ACHN (cell line): ENCODE data around the gene COX6B2.
"Not testable (repeated sequence)": the region's sequence is repeated elsewhere in the genome, so short reads cannot be mapped to it uniquely, and the experiment has no call there.

ENCODE experiments used
- DNase-seq: peaks from one replicate; pipeline ENCODE4 v3.0.0-alpha.2; 2015
- in situ Hi-C: cut with HindIII; loops from 2 replicates; pipeline ENCODE4 v1.10.0; 2017; ENCODE audit warnings: low sequenced_read_pairs, low pct_ligation_motif_present, low pct_unique_long_range_greater_than_20kb

The COX6B2 gene, protein sequence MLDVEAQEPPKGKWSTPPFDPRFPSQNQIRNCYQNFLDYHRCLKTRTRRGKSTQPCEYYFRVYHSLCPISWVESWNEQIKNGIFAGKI

DNA sequence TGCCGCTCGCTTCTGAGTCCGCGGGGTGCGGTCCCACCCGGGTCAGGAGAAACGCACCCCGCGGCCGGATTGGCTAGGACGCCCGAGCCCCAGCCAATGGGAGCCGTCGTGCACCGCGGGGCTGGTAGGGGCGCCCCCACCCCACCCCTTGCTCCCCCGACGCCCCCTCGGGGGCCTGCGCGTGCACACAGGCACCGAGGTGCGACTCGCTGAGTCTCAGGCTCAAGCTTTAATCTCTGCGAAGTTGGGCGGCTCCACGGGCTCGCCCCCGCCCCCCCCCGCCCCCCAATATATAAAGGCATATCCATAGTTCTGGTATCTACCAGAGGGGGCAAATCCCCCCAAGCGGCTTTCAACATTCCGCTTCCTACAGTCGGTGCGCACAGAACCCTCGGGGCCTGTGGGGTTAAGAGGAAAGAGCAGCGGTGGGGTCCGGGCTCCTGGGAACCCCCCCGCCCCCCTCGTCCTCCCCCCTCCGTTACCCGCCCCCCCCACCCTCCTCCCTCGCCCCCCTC, at the start of gene COX6B2:
COX6B2 (minus strand) TSS at position 22 of the 515 bp plus-strand sequence. CDS start 198 bp downstream, outside the sequence.
- in situ Hi-C loops: no loop called here

DNA sequence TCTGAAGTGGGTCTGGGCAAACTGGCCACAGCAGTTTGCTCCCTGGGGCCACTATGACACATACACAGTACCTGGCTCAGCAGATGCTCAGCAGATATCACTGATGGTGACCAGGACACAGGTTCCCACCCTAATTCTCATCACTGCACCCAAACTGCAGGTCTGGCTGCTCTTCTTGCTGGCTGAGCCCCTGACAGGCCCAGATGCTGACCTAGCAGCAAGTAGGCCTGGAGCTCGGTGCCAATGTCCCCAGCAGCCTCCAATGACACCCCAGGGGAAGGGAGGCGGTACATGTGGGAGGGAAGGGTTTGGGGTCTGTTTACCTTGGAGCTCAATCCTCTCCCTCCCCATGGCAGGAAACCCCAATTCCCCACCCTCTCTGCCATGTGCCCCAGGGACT, 48.0 kb upstream of the COX6B2 start:
- in situ Hi-C loops: no loop called here
- no peak for DNase-seq

More for the DNA sequence above, at the start of gene COX6B2:
- DNase-seq: no peak

DNA sequence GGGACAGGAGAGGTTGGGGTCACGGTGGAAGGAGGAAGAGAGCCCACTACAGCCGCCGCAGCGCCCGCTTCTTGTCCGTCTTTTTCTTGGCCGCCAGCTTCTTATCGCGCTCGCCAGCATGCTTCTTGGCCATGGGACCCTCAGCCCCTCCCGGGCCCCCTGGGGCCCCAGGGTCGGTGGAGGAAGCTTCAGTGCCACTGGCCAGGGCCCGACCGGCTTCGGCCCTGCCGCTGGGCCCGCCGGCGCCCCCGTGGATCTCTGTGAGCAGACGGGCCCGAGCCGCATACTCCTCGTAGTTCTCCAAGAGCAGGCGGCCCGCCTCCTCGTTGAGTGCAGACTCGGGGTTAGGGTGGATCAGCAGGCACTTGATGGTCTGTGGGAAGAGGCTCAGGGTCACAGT, 46.9 kb upstream of the COX6B2 start:
- in situ Hi-C loops, DNase-seq: not testable (repeated sequence)

DNA sequence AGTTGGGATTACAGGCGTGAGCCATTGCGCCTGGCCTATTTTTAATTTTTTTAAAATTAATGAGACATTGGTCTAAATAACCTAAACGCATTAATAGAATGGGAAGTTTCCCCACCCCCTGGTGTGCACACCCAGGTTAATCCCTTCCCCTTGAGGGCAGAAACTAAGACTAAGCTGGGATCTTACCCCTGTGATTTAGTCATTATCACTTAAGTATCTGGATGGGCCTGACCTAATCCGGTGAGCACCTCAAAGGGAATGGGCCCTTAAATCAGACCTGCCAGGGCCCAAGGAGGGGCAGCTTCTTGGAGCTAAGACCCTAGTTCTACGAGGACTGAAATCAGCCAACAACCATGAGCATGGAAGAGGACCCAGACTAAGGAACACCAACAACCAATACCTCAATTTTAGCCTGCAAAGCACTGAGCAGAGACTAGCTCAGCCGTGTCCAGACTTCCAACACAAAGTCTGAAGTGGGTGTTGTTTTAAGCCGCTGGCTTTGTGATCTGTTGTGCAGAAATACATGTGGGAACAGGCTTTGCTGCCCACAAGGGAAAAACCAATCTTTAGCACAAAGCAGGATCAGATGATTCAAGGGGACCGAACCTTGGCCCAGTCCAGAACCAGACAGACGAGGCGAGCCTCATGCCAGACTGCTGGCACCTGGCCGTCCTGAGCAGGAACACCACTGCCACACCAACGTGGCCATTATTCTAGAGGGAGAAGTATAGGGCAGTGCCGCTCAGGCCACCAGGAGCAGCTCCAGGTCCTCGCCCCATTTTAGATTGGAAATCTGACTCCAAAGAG, 46.0 kb upstream of the COX6B2 start:
- in situ Hi-C loops: no loop called here

DNA sequence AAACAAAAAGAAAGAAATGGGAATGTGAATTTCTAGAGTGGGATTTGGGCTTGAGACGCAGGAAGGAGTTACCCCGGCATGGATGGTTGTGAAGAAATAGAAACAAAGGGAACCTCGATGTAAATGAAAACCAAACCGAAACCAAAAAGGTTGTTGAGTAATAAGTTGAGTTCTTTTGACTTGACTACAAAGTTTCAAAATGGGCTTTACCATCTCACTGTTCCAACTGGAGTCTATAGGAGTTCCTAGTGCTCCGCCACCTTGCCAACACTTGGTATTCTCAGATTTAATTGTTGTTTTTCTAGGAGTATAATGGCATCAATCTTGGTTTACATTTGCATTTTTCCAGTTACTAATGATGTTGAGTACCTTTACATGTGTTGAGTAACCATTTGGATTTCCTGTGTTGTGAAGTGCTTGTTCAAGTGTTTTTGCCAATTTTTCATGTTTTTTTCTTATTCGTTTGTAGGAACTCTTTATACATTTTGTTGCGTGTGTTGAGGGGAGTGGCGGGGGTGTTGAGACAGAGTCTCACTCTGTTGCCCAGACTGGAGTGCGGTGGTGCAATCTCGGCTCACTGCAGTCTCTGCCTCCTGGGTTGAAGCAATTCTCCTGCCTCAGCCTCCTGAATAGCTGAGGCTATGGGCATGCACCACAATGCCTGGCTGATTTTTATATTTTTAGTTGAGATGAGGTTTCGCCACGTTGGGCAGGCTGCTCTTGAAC, 43.8 kb upstream of the COX6B2 start:
- DNase-seq: no peak
- in situ Hi-C loops: no loop called here

More for the DNA sequence above, 46.0 kb upstream of the COX6B2 start:
- no peak for DNase-seq

DNA sequence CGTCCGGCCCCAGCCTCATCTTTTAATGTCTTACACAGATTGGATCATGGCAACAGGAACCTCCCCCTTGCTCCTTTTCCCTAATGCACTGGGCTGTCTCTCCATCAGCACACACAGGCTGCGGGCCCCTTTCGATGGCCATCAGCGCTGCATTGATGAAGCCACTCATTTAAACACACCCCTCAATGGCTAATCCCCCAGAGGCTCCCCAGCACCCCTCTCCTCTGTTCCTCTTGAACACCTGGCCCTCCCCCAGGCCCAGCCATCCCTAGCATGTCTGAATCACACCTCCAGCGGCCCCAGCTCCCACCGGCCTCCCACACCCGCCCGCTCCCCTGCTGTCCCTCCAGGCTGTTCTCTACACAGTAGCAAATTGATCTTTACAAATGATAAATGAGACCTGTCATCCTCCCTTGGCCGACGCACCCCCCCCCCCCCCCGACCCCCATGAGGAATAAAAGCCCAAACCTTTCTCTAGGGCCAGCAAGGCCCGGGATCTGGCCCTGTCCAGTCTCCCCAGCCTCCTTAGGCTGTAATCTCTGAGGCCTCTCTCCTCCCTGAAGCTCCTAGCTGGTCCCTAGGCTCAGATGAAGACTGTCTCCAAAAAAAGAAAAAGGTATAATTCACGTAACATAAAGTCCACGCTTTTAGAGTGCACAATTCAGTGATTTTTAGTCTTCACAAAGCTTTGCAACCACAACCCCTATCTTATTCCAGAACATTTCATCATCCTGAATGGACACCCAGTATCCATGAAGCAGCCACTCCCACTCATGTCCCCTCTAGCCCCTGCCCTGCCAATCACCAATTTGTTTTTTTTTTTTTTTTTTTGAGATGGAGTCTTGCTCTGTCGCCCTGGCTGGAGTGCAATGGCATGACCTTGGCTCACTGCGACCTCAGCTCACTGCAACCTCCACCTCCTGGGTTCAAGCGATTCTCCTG, 38.6 kb upstream of the COX6B2 start:
- no peak for DNase-seq
- in situ Hi-C loops: no loop called here

DNA sequence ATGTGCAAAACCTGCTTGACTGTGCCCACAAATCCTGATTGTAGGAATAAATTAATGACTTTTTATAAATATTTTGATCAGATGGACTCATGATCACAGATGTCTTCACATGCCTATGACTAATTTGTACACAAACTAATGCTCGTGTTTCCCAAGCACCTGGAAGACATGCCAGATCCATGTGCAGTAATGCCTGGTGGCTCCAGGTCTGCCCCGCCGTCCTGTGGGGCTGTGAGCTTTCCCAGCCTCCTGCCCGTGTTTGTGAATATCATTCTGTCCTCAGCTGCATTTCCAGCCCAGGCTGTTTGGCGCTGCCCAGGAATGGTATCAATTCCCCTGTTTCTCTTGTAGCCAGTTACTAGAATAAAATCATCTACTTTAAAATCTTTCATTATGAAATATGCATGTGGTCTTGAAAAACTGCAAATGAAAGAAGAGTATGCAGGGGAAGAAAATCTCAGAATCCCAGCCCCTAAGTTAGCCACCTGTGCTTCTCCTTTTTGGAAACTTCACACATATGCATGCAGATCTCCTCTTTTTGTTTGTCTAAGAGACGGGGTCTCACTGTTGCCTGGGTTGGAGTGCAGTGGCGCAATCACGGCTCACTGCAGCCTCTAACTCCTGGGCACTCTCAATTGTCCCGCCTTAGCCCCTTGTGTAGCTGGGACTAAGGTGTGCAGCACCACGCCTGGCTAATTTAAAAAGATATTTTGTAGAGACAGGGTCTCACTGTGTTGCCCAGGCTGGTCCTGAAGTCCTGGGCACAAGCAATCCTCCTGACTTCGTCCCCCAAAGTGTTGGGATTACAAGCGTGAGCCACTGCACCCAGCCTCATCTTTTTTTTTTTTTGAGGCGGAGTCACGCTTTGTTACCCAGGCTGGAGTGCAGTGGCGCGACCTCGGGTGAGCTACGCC, 37.4 kb upstream of the COX6B2 start:
- no peak for DNase-seq
- in situ Hi-C loops: no loop called here

DNA sequence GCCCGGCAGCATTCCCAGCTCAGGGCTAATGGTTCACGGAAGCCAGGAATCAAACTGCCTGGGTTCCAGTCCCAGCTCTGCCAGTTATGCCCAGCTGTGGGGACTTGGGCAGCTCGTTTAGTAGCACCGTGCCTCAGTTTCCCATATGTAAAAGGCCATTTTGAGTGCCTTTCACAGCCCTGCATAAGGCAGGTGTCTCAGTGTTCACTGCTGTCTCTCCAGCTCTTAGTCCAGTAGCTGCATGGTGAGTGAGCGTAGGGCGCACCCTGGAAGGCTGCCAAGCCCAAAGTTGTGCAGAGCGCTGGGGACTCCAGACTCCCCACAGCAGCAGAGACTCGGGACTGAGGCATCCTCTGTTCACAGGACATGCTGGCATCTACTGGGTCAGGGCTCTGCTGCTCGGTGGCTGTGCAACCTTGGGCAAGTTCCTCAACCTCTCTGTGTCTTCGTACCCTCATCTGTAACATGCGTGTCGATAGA, 36.7 kb upstream of the COX6B2 start:
- no peak for DNase-seq
- in situ Hi-C loops: no loop called here

DNA sequence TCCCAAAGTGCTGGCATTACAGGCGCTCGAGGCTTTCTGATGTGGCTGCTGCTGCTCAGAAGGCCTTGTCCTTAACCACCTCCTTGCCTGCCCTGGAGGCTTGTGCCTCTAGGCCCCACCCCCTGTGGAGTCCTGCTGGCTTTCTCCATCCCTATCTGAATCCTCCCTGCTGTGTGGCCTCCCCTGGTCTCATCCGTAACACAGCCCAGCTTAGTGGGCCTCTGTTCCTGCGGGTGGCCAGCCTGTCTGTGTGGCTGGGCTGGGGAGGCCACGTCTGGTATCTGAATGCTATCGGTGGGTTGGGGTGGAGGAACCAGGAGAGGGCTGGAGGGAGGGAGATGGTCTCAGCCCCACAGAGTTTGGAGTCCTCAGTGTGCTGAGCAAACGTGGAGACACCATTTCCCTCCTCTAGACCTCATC, 36.0 kb upstream of the COX6B2 start:
- in situ Hi-C loops: no loop called here
- DNase-seq: no peak

DNA sequence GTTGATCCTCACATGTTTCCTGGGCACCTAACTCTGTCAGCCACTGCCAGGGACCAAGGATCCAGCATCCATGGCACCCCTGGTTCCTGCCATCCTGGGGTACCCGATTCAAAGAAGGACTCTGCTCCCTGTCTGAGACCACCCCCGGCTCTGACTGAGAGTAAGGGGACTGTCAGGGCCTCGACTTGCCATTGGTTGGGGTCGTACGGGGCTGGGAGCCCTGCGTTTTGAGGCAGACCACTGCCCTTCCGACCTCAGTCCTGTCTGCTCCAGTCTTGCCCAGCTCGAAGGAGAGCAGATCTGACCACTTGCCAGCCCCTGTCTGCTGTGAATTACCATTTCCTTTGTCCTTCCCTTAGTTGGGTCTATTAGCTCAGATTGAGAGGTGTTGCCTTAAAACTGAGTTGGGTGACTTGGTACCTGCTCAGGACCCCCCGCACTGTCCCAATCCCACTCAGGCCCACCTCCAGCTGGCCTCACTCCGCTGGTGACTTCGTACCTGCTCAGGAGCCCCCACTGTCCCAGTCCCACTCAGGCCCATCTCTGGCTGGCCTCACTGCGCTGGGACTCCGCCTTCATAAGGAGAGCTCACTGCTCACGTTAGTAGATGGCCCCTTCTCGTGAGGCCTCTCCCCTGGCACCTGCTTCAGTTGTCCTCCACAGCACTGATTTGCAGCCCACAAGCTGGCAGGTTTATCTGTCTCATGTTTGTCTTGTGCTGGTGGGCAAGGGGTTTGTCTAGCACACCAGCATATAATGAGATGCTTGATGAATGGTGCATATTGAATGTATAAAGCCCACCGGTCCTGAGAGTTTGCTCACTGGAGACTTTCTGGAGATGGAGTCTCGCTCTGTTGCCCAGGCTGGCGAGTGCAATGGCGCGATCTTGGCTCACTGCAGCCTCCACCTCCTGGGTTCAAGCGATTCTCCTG, 35.1 kb upstream of the COX6B2 start:
- no peak for DNase-seq
- in situ Hi-C loops: no loop called here

DNA sequence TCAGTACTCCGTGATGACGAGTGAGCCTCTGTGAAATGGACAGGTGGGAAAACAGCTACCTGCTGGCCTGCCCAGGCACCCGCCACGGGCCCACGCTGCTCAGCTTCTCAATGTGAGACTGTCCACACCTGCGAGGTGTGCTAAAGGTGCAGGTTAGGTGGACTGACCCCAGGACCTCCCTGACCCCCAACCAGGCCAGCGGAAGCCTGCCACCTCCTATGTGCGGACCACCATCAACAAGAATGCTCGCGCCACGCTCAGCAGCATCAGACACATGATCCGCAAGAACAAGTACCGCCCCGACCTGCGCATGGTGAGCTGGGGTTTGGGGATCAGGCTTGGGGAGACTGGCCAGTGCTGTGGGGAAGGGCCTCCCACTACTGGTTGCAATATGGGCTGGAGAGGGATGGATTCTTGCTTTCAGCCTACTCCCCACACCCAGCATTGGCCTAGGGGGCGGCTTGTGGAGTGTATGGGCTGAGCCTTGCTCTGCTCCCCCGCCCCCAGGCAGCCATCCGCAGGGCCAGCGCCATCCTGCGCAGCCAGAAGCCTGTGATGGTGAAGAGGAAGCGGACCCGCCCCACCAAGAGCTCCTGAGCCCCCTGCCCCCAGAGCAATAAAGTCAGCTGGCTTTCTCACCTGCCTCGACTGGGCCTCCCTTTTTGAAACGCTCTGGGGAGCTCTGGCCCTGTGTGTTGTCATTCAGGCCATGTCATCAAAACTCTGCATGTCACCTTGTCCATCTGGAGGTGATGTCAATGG, 33.4 kb upstream of the COX6B2 start:
- DNase-seq: no peak
- in situ Hi-C loops: no loop called here

DNA sequence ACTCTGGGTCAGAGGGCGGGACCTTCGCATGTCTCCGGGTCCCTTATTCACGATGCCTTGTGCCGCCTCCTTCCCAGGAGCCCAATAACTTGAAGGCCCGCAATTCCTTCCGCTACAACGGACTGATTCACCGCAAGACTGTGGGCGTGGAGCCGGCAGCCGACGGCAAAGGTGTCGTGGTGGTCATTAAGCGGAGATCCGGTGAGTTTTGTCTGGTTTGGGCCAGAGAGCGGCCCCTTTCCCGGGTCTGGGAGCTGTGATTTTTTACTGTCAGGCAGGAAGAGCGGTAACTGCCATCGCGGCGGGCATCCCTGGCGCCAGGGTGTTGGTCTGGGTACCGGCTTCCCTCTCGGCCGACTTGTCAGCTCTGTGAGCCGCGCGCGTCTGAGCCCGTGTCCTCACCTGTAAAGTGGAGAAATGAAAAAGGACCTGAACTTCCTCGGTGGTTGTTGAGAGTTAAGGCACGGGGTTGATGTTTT, 32.0 kb upstream of the COX6B2 start:
- DNase-seq: no peak
- in situ Hi-C loops: no loop called here

DNA sequence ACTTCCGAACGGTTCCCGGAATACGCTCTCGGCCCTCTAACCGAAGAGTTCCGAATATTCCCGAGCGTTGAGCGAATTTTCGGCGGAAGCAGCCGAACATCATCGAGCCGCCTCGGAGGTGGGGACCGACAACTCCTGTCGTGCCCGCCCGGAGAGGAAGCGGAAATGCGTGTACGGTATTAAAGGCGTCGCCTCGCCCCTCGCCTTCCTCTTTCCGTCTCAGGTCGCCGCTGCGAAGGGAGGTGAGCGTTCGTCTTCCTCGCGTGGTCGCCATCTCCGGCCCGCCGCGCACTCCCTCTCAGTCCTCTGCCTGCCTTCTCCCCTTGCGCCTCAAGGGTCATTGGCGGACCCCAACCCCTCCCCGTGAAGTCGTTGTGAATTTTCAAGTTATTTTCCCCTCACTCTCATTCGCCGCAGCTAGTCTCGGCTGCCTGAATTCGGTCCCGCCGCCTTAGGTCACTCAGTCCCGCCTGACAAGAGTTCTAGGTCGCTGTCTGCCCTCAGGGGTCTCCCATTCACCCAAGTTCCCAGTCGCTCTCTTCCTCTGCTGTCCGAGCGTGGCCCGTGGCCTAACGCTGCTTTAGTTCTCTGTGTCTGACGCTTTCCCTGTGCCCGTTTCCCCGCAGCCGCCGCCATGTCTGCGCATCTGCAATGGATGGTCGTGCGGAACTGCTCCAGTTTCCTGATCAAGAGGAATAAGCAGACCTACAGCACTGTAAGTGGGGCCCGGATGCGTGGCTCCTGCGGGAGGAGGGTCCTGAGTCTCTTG, 31.4 kb upstream of the COX6B2 start, which contains the start of gene RPL28:
RPL28 (plus strand) TSS at position 209 of the 769 bp plus-strand sequence; CDS start at position 635, 426 bp downstream.
- peak; percentile 98 for DNase-seq
- in situ Hi-C loops: no loop called here

DNA sequence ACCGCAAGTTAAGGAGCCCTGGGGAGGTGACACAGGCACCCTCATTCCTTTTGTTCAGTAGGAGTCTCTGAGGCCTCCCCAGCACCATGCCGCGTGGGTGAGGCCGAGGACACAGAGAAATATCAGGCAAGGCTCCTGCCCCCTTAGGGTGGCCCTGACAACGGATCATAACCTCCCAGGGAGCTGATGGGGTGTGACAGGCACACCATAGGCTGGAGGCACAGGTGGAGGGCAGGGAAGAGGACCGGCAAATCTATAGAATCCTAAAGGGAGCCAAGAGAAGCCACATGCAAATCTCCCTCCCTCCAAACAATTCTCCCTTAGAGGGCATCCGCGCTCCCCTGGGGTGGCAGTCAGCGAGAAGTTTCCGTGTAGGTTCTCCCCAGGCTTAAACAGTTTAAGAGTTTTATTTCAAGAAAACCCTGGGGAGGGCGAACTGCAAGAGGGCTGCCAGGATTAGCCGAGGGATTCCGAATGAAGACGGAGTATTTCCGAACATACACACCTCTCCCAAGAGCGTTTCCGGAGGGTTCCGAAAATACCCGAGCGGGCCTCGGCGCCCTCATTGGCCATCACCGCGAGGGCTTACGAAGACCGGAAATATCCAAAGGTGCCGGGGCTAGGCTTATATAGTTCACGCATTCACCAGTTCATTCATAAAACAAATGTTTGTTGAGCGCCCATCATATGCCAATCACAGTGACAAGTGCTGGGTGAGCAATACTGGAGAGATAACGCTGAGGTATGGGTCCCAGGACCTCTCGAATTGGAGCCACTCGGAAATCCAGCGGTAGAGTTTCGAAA, 30.6 kb upstream of the COX6B2 start:
- in situ Hi-C loops: no loop called here
- DNase-seq: peak; percentile 94
